Activated CD4-positive, alpha-beta T cell treated with anti-CD3 and anti-CD28 coated beads for 36 hours (primary cell): ENCODE results near the gene FKBP2. TPM values are rescaled to one million over a fixed set of nuclear protein-coding genes. Genes with fewer than 3 reads are reported as not detected.
A peak's percentile ranks its signal among the peaks of the same experiment; 100 is the strongest.
"Not testable (repeated sequence)": the region's sequence is repeated elsewhere in the genome, so short reads cannot be mapped to it uniquely, and the experiment has no call there.

Experiments used
- ATAC-seq: fragments of 200-7000 bp; cut with Tn5 transposase; one replicate; pipeline ENCODE4 v1.10.0; 2021; ENCODE audit warnings: mild to moderate bottlenecking, moderate library complexity
- CTCF ChIA-PET: fragments of 350-600 bp; sonication (Branson Sonifier 250); formaldehyde crosslinking; loops from one replicate; lab custom pipeline; 2021; ENCODE audit warnings: antibody characterized with exemption; lab: Charles Lee
- POLR2A ChIA-PET: fragments of 350-600 bp; sonication (Branson Sonifier 250); formaldehyde crosslinking; loops from one replicate; lab custom pipeline; 2021; ENCODE audit warnings: antibody characterized with exemption, inconsistent platforms; lab: Charles Lee
- DNase-seq: peaks from one replicate; pipeline ENCODE4 v3.0.0-alpha.2; 2020
- H3K27ac Mint-ChIP-seq: one replicate; pipeline ENCODE4 v1.8.0; 2021; ENCODE audit warnings: mixed read lengths
- H3K27me3 Mint-ChIP-seq: one replicate; pipeline ENCODE4 v1.8.0; 2021; ENCODE audit warnings: mixed read lengths
- H3K36me3 Mint-ChIP-seq: one replicate; pipeline ENCODE4 v1.8.0; 2021; ENCODE audit warnings: low read depth, mixed read lengths
- H3K4me1 Mint-ChIP-seq: one replicate; pipeline ENCODE4 v1.8.0; 2021; ENCODE audit warnings: mixed read lengths
- H3K4me3 Mint-ChIP-seq: one replicate; pipeline ENCODE4 v1.8.0; 2021; ENCODE audit warnings: mild to moderate bottlenecking, moderate library complexity, mixed read lengths
- H3K9me3 Mint-ChIP-seq: one replicate; pipeline ENCODE4 v1.8.0; 2021; ENCODE audit warnings: low read depth, mixed read lengths
- intact Hi-C, 2 experiments: fragments of 100-400 bp; cut with DNase I in 1 of 2; cut with micrococcal nuclease in 1 of 2; formaldehyde crosslinking; loops; one replicate each; pipeline versions ENCODE4 v1.14.2 to v1.15.1; 2022 to 2024; cut with DNase I, micrococcal nuclease
- total RNA-seq, 2 experiments: library from RNA; stranded (reverse); gene quantifications; one replicate each; pipeline ENCODE4 v1.2.3, GENCODE V29; 2021

FKBP2 gene
- total RNA-seq, 2 experiments from 2014 or later = 19.9 to 21.3 TPM

GRCh38 chr11:64243236-64243854 is 2.5 kb downstream of the FKBP2 start:
- ChIA-PET POLR2A (interaction anchor here (0.5 kb wide), 1 partner anchor 41 kb away, joined by 4 read pairs; no protein-coding TSS in a partner anchor), CTCF (interaction anchor here (0.7 to 1.5 kb wide), 4 partner anchors 28 to 61 kb away, joined by 3 to 6 read pairs (median 4); no protein-coding TSS in a partner anchor)
- Mint-ChIP-seq H3K27ac (peak overlapping the region; percentile 0), H3K36me3 (peaks cover 33% of the 10 kb centered on the region), H3K4me3 (peak overlapping the region; percentile 86), H3K9me3 (no peaks in the 10 kb centered on the region), H3K4me1 (peaks cover 33% of the 10 kb centered on the region), H3K27me3 (no peaks in the 10 kb centered on the region)
- no peak for DNase-seq
- intact Hi-C loops = loop anchor here (5.0 to 10.0 kb wide), 3 partner anchors 36 to 1639 kb away; partner anchors contain the start of genes FERMT3 (in 1 of the 2), MTA2 (in 1 of the 2), TM7SF2 (in 1 of the 2) and ZNHIT2 (in 1 of the 2)
- ATAC-seq = no peak

- Mint-ChIP-seq H3K36me3 (peaks cover 26% of the 10 kb centered on the region), H3K9me3 (no peaks in the 10 kb centered on the region), H3K27me3 (no peaks in the 10 kb centered on the region), H3K27ac (no peak overlapping the region), H3K4me1 (peaks cover 33% of the 10 kb centered on the region), H3K4me3 (peak overlapping the region; percentile 86)
- ChIA-PET CTCF (interaction anchor here (0.6 to 1.5 kb wide), 6 partner anchors 27 to 1393 kb away, joined by 3 to 6 read pairs (median 3); no protein-coding TSS in a partner anchor), POLR2A (interaction anchor here (0.5 to 3.0 kb wide), 3 partner anchors 28 to 42 kb away, joined by 3 to 9 read pairs (median 4); no protein-coding TSS in a partner anchor)
- ATAC-seq = no peak
- intact Hi-C loops = loop anchor here (5.0 to 10.0 kb wide), 3 partner anchors 37 to 1639 kb away; partner anchors contain the start of genes FERMT3 (in 1 of the 2), MTA2 (in 1 of the 2), TM7SF2 (in 1 of the 2) and ZNHIT2 (in 1 of the 2)
- DNase-seq = no peak
Observed at GRCh38 chr11:64244107-64244506, 3.2 kb downstream of the FKBP2 start.

GRCh38 chr11:64244966-64245365 is 4.1 kb downstream of the FKBP2 start:
- intact Hi-C loops = loop anchor here (1.0 to 10.0 kb wide), 4 partner anchors 38 to 1640 kb away; partner anchors contain the start of genes ESRRA (in 1 of the 2), FERMT3 (in 1 of the 2), MTA2 (in 1 of the 2) and TM7SF2 (in 1 of the 2)
- ChIA-PET CTCF (interaction anchor here (0.6 to 1.7 kb wide), 7 partner anchors 8 to 1328 kb away, joined by 3 to 12 read pairs (median 3); no protein-coding TSS in a partner anchor), POLR2A (interaction anchor here (0.9 to 3.0 kb wide), 5 partner anchors 25 to 58 kb away, joined by 3 to 9 read pairs (median 3); partner anchors contain the start of gene FERMT3)
- no peaks in the 10 kb centered on the region for H3K27me3 Mint-ChIP-seq
- ATAC-seq (no peak), DNase-seq (no peak)
- H3K27ac Mint-ChIP-seq = no peak overlapping the region
- H3K9me3 Mint-ChIP-seq = no peaks in the 10 kb centered on the region
- peak overlapping the region; percentile 94 for H3K4me3 Mint-ChIP-seq
- H3K4me1 Mint-ChIP-seq = peaks cover 30% of the 10 kb centered on the region
- peaks cover 23% of the 10 kb centered on the region for H3K36me3 Mint-ChIP-seq

GRCh38 chr11:64245401-64245796 is 4.5 kb downstream of the FKBP2 start:
- Mint-ChIP-seq H3K27me3 (no peaks in the 10 kb centered on the region), H3K27ac (peak overlapping the region; percentile 92), H3K9me3 (no peaks in the 10 kb centered on the region), H3K36me3 (peaks cover 20% of the 10 kb centered on the region), H3K4me3 (peak overlapping the region; percentile 94), H3K4me1 (peaks cover 28% of the 10 kb centered on the region)
- DNase-seq (peak; percentile 54), ATAC-seq (no peak)
- intact Hi-C loops = loop anchor here (1.0 to 10.0 kb wide), 3 partner anchors 60 to 1641 kb away; partner anchors contain the start of genes ESRRA (in 1 of the 2), MTA2 (in 1 of the 2), TM7SF2 (in 1 of the 2) and ZNHIT2 (in 1 of the 2)
- CTCF ChIA-PET = interaction anchor here (0.6 to 1.7 kb wide), 6 partner anchors 9 to 1327 kb away, joined by 3 to 12 read pairs (median 4); no protein-coding TSS in a partner anchor
- POLR2A ChIA-PET = interaction anchor here (0.9 to 3.0 kb wide), 4 partner anchors 25 to 58 kb away, joined by 3 to 9 read pairs (median 4); partner anchors contain the start of gene FERMT3

- Mint-ChIP-seq H3K9me3 (no peaks in the 10 kb centered on the region), H3K27ac (peak overlapping the region; percentile 92), H3K4me1 (peaks cover 30% of the 10 kb centered on the region), H3K4me3 (peak overlapping the region; percentile 94), H3K27me3 (no peaks in the 10 kb centered on the region), H3K36me3 (peaks cover 18% of the 10 kb centered on the region)
- intact Hi-C loops = loop anchor here (1.0 to 10.0 kb wide), 8 partner anchors 20 to 1641 kb away; partner anchors contain the start of genes ESRRA (in 2 of the 2), BAD (in 1 of the 2), MTA2 (in 1 of the 2) and NUDT22 (in 1 of the 2)
- peak; percentile 17 for ATAC-seq
- ChIA-PET POLR2A (interaction anchor here (0.7 to 3.0 kb wide), 7 partner anchors 24 to 72 kb away, joined by 3 to 9 read pairs (median 4); partner anchors contain the start of genes FERMT3, PRDX5 and STIP1), CTCF (interaction anchor here (0.6 to 1.7 kb wide), 7 partner anchors 9 to 110 kb away, joined by 3 to 12 read pairs (median 5); partner anchors contain the start of gene CATSPERZ)
- peak; percentile 91 for DNase-seq
Observed at GRCh38 chr11:64245797-64246620, 5.1 kb downstream of the FKBP2 start.

GRCh38 chr11:64246621-64246870 is 5.7 kb downstream of the FKBP2 start:
- intact Hi-C loops = loop anchor here in 1 of 2 experiments (1.0 to 10.0 kb wide), 8 partner anchors 20 to 1642 kb away; partner anchors contain the start of genes BAD, ESRRA, MTA2 and NUDT22
- Mint-ChIP-seq H3K36me3 (peaks cover 18% of the 10 kb centered on the region), H3K4me1 (peaks cover 30% of the 10 kb centered on the region), H3K4me3 (peak overlapping the region; percentile 79)
- H3K9me3 Mint-ChIP-seq, H3K27ac Mint-ChIP-seq, H3K27me3 Mint-ChIP-seq, DNase-seq: not testable (repeated sequence)
- ChIA-PET POLR2A (interaction anchor here (0.9 to 3.0 kb wide), 3 partner anchors 25 to 71 kb away, joined by 3 to 9 read pairs (median 5); partner anchors contain the start of genes PRDX5 and STIP1), CTCF (interaction anchor here (1.1 to 1.7 kb wide), 3 partner anchors 10 to 109 kb away, joined by 3 to 8 read pairs (median 5); no protein-coding TSS in a partner anchor)
- ATAC-seq = peak; percentile 7

GRCh38 chr11:64246871-64247728 is 6.2 kb downstream of the FKBP2 start, which contains the start of gene PPP1R14B:
Gene PPP1R14B, minus strand, starts transcription at chr11:64246943. Its CDS starts 270 bp downstream, at chr11:64246673.
- DNase-seq (peak; percentile 89), ATAC-seq (peak; percentile 54)
- Mint-ChIP-seq H3K9me3 (no peaks in the 10 kb centered on the region), H3K27ac (peak within 1 kb of the TSS; percentile 92), H3K4me3 (peak within 1 kb of the TSS; percentile 94), H3K36me3 (peaks cover 18% of the 10 kb centered on the region), H3K27me3 (no peaks in the 10 kb centered on the region), H3K4me1 (peaks cover 34% of the 10 kb centered on the region)
- POLR2A ChIA-PET = interaction anchor here (0.9 to 3.0 kb wide), 3 partner anchors 25 to 71 kb away, joined by 3 to 9 read pairs (median 5); partner anchors contain the start of genes PRDX5 and STIP1
- CTCF ChIA-PET = interaction anchor here (1.1 to 2.4 kb wide), 3 partner anchors 41 to 109 kb away, joined by 3 to 8 read pairs (median 7); partner anchors contain the start of gene FERMT3
- intact Hi-C loops = loop anchor here in 1 of 2 experiments (1.0 to 10.0 kb wide), 9 partner anchors 21 to 1642 kb away; partner anchors contain the start of genes BAD, ESRRA, MTA2 and NUDT22

- intact Hi-C loops = loop anchor here in 1 of 2 experiments (1.0 to 10.0 kb wide), 3 partner anchors 41 to 1643 kb away; partner anchors contain the start of genes MTA2, TM7SF2 and ZNHIT2
- H3K27me3 Mint-ChIP-seq = no peaks in the 10 kb centered on the region
- ATAC-seq = no peak
- no peak for DNase-seq
- ChIA-PET CTCF (interaction anchor here (0.8 to 3.0 kb wide), 3 partner anchors 20 to 56 kb away, joined by 3 to 20 read pairs (median 7); partner anchors contain the start of gene FERMT3), POLR2A (no interaction called here)
- H3K9me3 Mint-ChIP-seq = no peaks in the 10 kb centered on the region
- peak overlapping the region; percentile 79 for H3K4me3 Mint-ChIP-seq
- H3K27ac Mint-ChIP-seq = no peak overlapping the region
- peaks cover 18% of the 10 kb centered on the region for H3K36me3 Mint-ChIP-seq
- peaks cover 29% of the 10 kb centered on the region for H3K4me1 Mint-ChIP-seq
Observed at GRCh38 chr11:64247729-64248531, 7.0 kb downstream of the FKBP2 start.
